SK-N-SH treated with all-trans-retinoic acid at 6 μM for 48 hours (cell line): ENCODE results near the gene C11orf52.

Source experiments
- BACH2 ChIP-seq: fragments of 250-450 bp; sonication (Bioruptor Pico); IDR thresholded peaks from 2 replicates; pipeline ENCODE4 v1.9.0; 2021; ENCODE audit warnings: mild to moderate bottlenecking, borderline replicate concordance
- CREB5 ChIP-seq: fragments of 250-450 bp; sonication (Bioruptor Pico); IDR thresholded peaks from 2 replicates; pipeline ENCODE4 v1.5.1; 2020; ENCODE audit warnings: low read depth, mild to moderate bottlenecking, moderate library complexity
- CSRNP3 ChIP-seq: fragments of 250-450 bp; sonication (Bioruptor Pico); IDR thresholded peaks from 2 replicates; pipeline ENCODE4 v1.5.1; 2021; ENCODE audit warnings: mild to moderate bottlenecking, moderate library complexity
- GLIS3 ChIP-seq: fragments of 250-450 bp; sonication (Bioruptor Pico); IDR thresholded peaks from 2 replicates; pipeline ENCODE4 v1.5.0; 2020; ENCODE audit warnings: mild to moderate bottlenecking, moderate library complexity
- PATZ1 ChIP-seq: fragments of 250-450 bp; sonication (Bioruptor Pico); IDR thresholded peaks from 2 replicates; pipeline ENCODE4 v1.8.0; 2020; ENCODE audit warnings: mild to moderate bottlenecking, moderate library complexity, borderline replicate concordance
- POU6F1 ChIP-seq: fragments of 250-450 bp; sonication (Bioruptor Pico); IDR thresholded peaks from 2 replicates; pipeline ENCODE4 v1.8.0; 2021; ENCODE audit warnings: low read depth, mild to moderate bottlenecking, moderate library complexity, borderline replicate concordance
- PPARA ChIP-seq: fragments of 250-450 bp; sonication (Bioruptor Pico); IDR thresholded peaks from 2 replicates; pipeline ENCODE4 v1.5.0; 2020; ENCODE audit warnings: mild to moderate bottlenecking, borderline replicate concordance
- TCF4 ChIP-seq: fragments of 250-450 bp; sonication (Bioruptor Pico); IDR thresholded peaks from 2 replicates; pipeline ENCODE4 v1.8.0; 2021; ENCODE audit warnings: mild to moderate bottlenecking, moderate library complexity, borderline replicate concordance
- ZFP3 ChIP-seq: fragments of 250-450 bp; sonication (Bioruptor Pico); IDR thresholded peaks from 2 replicates; pipeline ENCODE4 v1.5.0; 2020; ENCODE audit warnings: mild to moderate bottlenecking, moderate library complexity
- ZFP30 ChIP-seq: fragments of 450-650 bp; formaldehyde crosslinking; IDR thresholded peaks from 2 replicates; pipeline ENCODE4 v1.5.0; 2022; ENCODE audit warnings: mild to moderate bottlenecking, moderate library complexity
- ZNF70 ChIP-seq: fragments of 450-650 bp; formaldehyde crosslinking; IDR thresholded peaks from 2 replicates; pipeline ENCODE4 v1.5.0; 2020; ENCODE audit warnings: mild to moderate bottlenecking, moderate library complexity
- ZNF8 ChIP-seq: fragments of 450-650 bp; formaldehyde crosslinking; IDR thresholded peaks from 2 replicates; pipeline ENCODE4 v1.5.0; 2020; ENCODE audit warnings: mild to moderate bottlenecking, moderate library complexity

- TF ChIP-seq PPARA (CRISPR knock-in tag) (no peak), ZFP3 (CRISPR knock-in tag) (no peak), PATZ1 (no peak), CSRNP3 (CRISPR knock-in tag) (no peak), ZFP30 (CRISPR knock-in tag) (no peak), GLIS3 (CRISPR knock-in tag) (no peak), POU6F1 (CRISPR knock-in tag) (no peak), ZNF8 (no peak), ZNF70 (no peak), TCF4 (CRISPR knock-in tag) (no peak), CREB5 (CRISPR knock-in tag) (no peak), BACH2 (CRISPR knock-in tag) (no peak)
These were observed 4.7 kb upstream of the C11orf52 start for GRCh38 chr11:111913997-111914396.
